HepG2 (cell line): ENCODE data around the gene WARS2. TPM values are rescaled to one million over a fixed set of nuclear protein-coding genes. Genes with fewer than 3 reads are reported as not detected.

ENCODE experiments used
- ATAC-seq: fragments of 200-7000 bp; cut with Tn5 transposase; 3 replicates; pipeline ENCODE4 v1.9.1; 2020; ENCODE audit warnings: mild to moderate bottlenecking, moderate library complexity
- BruUV-seq: library from RNA; stranded (reverse); fragments of 400-500 nt; replicated peaks from 2 replicates; lab custom pipeline; 2021; lab: Mats Ljungman, UMichigan
- CTCF ChIA-PET: fragments of 300-600 bp; formaldehyde crosslinking; extraction: SDS; loops from one replicate; lab custom pipeline; 2021; ENCODE audit warnings: low total read pairs, inconsistent platforms, low intra/inter-chr PET ratio; lab: Yijun Ruan, JAX
- POLR2A ChIA-PET: fragments of 350-600 bp; sonication (Branson Sonifier 250); formaldehyde crosslinking; loops from one replicate; lab custom pipeline; 2020; ENCODE audit warnings: antibody characterized with exemption, inconsistent platforms; lab: Yijun Ruan, JAX
- DNase-seq: peaks from one replicate; pipeline ENCODE4 v3.0.0-alpha.2; 2015; ENCODE audit warnings: low spot score
- FAIRE-seq: peaks from 3 replicates; lab custom pipeline; 2011; peaks lifted over from hg19 to GRCh38; lab: Jason Lieb, UNC
- H2AFZ ChIP-seq: one replicate; pipeline ENCODE4 v1.6.1; 2011; ENCODE audit warnings: low read length, inconsistent platforms
- H3K27ac ChIP-seq: fragments of 300-600 bp; 3 replicates; pipeline ENCODE4 v1.8.0; 2011; ENCODE audit warnings: mixed run types, mild to moderate bottlenecking, mixed read lengths, low read length, inconsistent platforms; ENCODE audit not compliant: insufficient read depth; ENCODE audit errors: extremely low read length
- H3K27me3 ChIP-seq, 2 experiments: fragments of 200-600 bp in 1 of 2; 2 replicates in 1 of 2; 3 replicates in 1 of 2; pipeline versions ENCODE4 v1.6.0 to v1.8.0; 2011; ENCODE audit warnings: low read length in 2 of 2, mild to moderate bottlenecking in 2 of 2, moderate library complexity in 2 of 2, inconsistent platforms in 1 of 2; ENCODE audit not compliant: insufficient read depth in 2 of 2, control insufficient read depth in 1 of 2
- H3K36me3 ChIP-seq, 2 experiments: fragments of 200-600 bp in 1 of 2; replicated peaks in 1 of 2; 2 replicates in 1 of 2; 3 replicates in 1 of 2; pipeline versions ENCODE4 v1.5.1 to v1.8.0; 2011; ENCODE audit warnings: low read length in 2 of 2, inconsistent platforms in 1 of 2; ENCODE audit not compliant: insufficient read depth in 2 of 2, control insufficient read depth in 1 of 2
- H3K4me1 ChIP-seq: 2 replicates; pipeline ENCODE4 v1.5.1; 2012; ENCODE audit warnings: low read length, inconsistent platforms; ENCODE audit not compliant: insufficient read depth
- H3K4me2 ChIP-seq: 2 replicates; pipeline ENCODE4 v1.6.0; 2011; ENCODE audit warnings: low read depth, low read length, inconsistent platforms
- H3K4me3 ChIP-seq, 3 experiments: fragments of 200-600 bp in 1 of 3; sonication (generic), shearing (Covaris generic) in 1 of 3; replicated peaks in 1 of 3; 2 replicates each; pipeline ENCODE4 v1.5.1; 2011 to 2016; ENCODE audit warnings: low read length in 3 of 3, inconsistent platforms in 2 of 3, low read depth in 2 of 3, mild to moderate bottlenecking in 2 of 3, control low read depth in 1 of 3, mixed read lengths in 1 of 3; ENCODE audit not compliant: insufficient read depth in 1 of 3
- H3K79me2 ChIP-seq: one replicate; pipeline ENCODE4 v1.6.1; 2011; ENCODE audit warnings: low read length, inconsistent platforms; ENCODE audit not compliant: insufficient read depth
- H3K9ac ChIP-seq: 2 replicates; pipeline ENCODE4 v1.6.0; 2011; ENCODE audit warnings: mild to moderate bottlenecking, low read depth, low read length, inconsistent platforms; ENCODE audit not compliant: insufficient read depth
- H3K9me3 ChIP-seq: 2 replicates; pipeline ENCODE4 v1.5.1; 2012; ENCODE audit warnings: mild to moderate bottlenecking, low read length
- H4K20me1 ChIP-seq: 2 replicates; pipeline ENCODE4 v1.6.0; 2011; ENCODE audit warnings: inconsistent platforms, mild to moderate bottlenecking, low read length, moderate library complexity; ENCODE audit not compliant: insufficient read depth
- ATF7 ChIP-seq, 2 experiments: fragments of 450-650 bp in 1 of 2; sonication (generic) in 1 of 2; formaldehyde crosslinking in 1 of 2; IDR thresholded peaks; 2 replicates each; pipeline versions ENCODE4 v1.4.0 to v1.6.1; 2016 to 2020; ENCODE audit warnings: antibody characterized with exemption in 1 of 2, mild to moderate bottlenecking in 1 of 2, missing genetic modification reagents in 1 of 2
- CENPX ChIP-seq: sonication (generic); formaldehyde crosslinking; IDR thresholded peaks from 2 replicates; pipeline ENCODE4 v1.9.0; 2021; ENCODE audit warnings: mild to moderate bottlenecking, missing genetic modification reagents, moderate library complexity
- GATAD1 ChIP-seq: IDR thresholded peaks from 2 replicates; pipeline ENCODE4 v1.6.1; 2016; ENCODE audit warnings: missing genetic modification reagents, missing compliant biosample characterization
- HMG20B ChIP-seq: conservative IDR thresholded peaks from 2 replicates; pipeline ENCODE4 v1.6.1; 2016; ENCODE audit warnings: missing genetic modification reagents, missing compliant biosample characterization
- MZF1 ChIP-seq: sonication (generic); formaldehyde crosslinking; IDR thresholded peaks from 2 replicates; pipeline ENCODE4 v1.8.1; 2023; ENCODE audit warnings: mild to moderate bottlenecking, missing genetic modification reagents, borderline replicate concordance
- NFAT5 ChIP-seq: sonication (generic); formaldehyde crosslinking; IDR thresholded peaks from 2 replicates; pipeline ENCODE4 v1.4.0; 2020; ENCODE audit warnings: missing genetic modification reagents
- PLRG1 ChIP-seq: fragments of 450-650 bp; conservative IDR thresholded peaks from 2 replicates; pipeline ENCODE4 v1.6.1; 2016
- ZBTB37 ChIP-seq: sonication (generic); formaldehyde crosslinking; IDR thresholded peaks from 2 replicates; pipeline ENCODE4 v1.4.0; 2020; ENCODE audit warnings: mild to moderate bottlenecking, missing genetic modification reagents
- ZBTB42 ChIP-seq: sonication (generic); formaldehyde crosslinking; IDR thresholded peaks from 2 replicates; pipeline ENCODE4 v1.5.0; 2020; ENCODE audit warnings: mild to moderate bottlenecking, missing genetic modification reagents
- WGBS: methylation state at CpG from one replicate; pipeline ENCODE4 v1.1.6; 2017; ENCODE audit warnings: low lambda C conversion rate; 5-methylcytosine and 5-hydroxymethylcytosine counted together
- in situ Hi-C: cut with HindIII; loops from 2 replicates; pipeline ENCODE4 v1.10.0; 2017; ENCODE audit warnings: low pct_unique_long_range_greater_than_20kb; ENCODE audit not compliant: extremely low pct_ligation_motif_present
- intact Hi-C: fragments of 100-400 bp; cut with micrococcal nuclease; formaldehyde crosslinking; loops from one replicate; pipeline ENCODE4 v1.10.0; 2022; ENCODE audit not compliant: unreplicated experiment
- polyA plus RNA-seq, 8 experiments: library from polyadenylated mRNA; depleted of rRNA in 3 of 8; stranded (reverse) in 7 of 8; unstranded in 1 of 8; fragments of >200 nt; fragmentation: Illumina TruSeq in 4 of 8; extraction: Trizol in 4 of 8; gene quantifications; 2 replicates each; pipeline versions ENCODE4 v1.2.1 to v1.2.3, GENCODE V29; 2011 to 2016; ENCODE audit warnings: low read depth in 4 of 8, missing spikeins in 1 of 8, mixed read lengths in 1 of 8; ENCODE audit not compliant: insufficient read depth in 1 of 8
- total RNA-seq, 5 experiments: library from RNA; depleted of rRNA; stranded (reverse); fragments of >200 nt; fragmentation: Illumina TruSeq; extraction: Trizol; gene quantifications; 2 replicates each; pipeline ENCODE4 v1.2.3, GENCODE V29; 2016; ENCODE audit warnings: low read depth in 1 of 5

The WARS2 gene
- total and polyA plus RNA-seq, 2 of the 13 experiments (the other 11 are each of a cell fraction or from before 2014, with no cell fraction given) = 12.4 to 18.8 TPM

GRCh38 chr1:119083980-119084379 lies 56.5 kb downstream of the WARS2 start (continued):
- no peak for TF ChIP-seq NFAT5
- no peak for TF ChIP-seq PLRG1
- no peak for TF ChIP-seq HMG20B (CRISPR knock-in tag)

- in situ Hi-C loops = no loop called here
- DNase-seq (no peak), FAIRE-seq (no peak), ATAC-seq (no peak)
- Histone ChIP-seq H3K4me1 (no peaks in the 10 kb centered on the region), H3K9ac (no peak overlapping the region), H3K36me3 (no peaks in the 10 kb centered on the region), H3K9me3 (no peaks in the 10 kb centered on the region), H3K4me3 (no peak overlapping the region), H3K4me2 (no peak overlapping the region), H2AFZ (no peak overlapping the region), H3K27ac (no peak overlapping the region), H3K27me3 (no peaks in the 10 kb centered on the region), H4K20me1 (no peaks in the 10 kb centered on the region), H3K79me2 (no peaks in the 10 kb centered on the region)
- 100% methylated on average over 1 of the region's 1 CpG for WGBS
- intact Hi-C loops = no loop called here
- CTCF ChIA-PET = no interaction called here
- peak; percentile 66 for TF ChIP-seq ATF7 (IDR thresholded peaks at IDR 0.05)
- no peak for TF ChIP-seq ATF7 (CRISPR knock-in tag; IDR thresholded peaks at IDR 0.05)
- no peak for TF ChIP-seq CENPX (CRISPR knock-in tag)
- TF ChIP-seq ZBTB42 = no peak
- no peak for TF ChIP-seq MZF1
- no peak for TF ChIP-seq ZBTB37
- no peak for TF ChIP-seq GATAD1 (CRISPR knock-in tag)
- POLR2A ChIA-PET = no interaction called here
- no TSS peak for BruUV-seq
Observed at GRCh38 chr1:119083479-119083878, 57.0 kb downstream of the WARS2 start.
